C4-2B (cell line): ENCODE measurements around the gene ADGRB3.

ENCODE experiments used
- CTCF ChIP-seq: fragments of 450-650 bp; conservative IDR thresholded peaks from 2 replicates; pipeline ENCODE4 v1.5.1; 2017; ENCODE audit warnings: mild to moderate bottlenecking
- ZFX ChIP-seq: fragments of 450-650 bp; IDR thresholded peaks from 2 replicates; pipeline ENCODE4 v1.6.1; 2017

DNA sequence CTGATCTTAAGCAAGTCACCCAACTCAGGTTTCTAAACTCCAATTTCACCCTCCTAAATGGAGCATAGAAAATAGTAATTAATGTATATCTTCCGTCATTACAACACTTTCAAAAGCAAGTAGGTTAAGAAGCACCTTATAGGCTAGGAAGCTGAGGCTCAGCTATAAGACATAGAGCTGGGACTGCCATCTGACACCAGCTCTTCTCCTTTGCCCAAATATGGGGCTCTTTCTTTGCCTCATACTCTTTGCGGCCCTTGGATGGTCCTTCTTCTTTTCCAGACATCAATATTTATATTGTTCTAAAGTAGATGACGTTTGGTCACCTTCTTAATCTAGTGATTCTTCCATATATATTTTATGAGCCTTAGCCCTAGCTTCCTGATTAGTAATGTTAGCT, 748.5 kb downstream of the ADGRB3 start:
- TF ChIP-seq CTCF (no peak), ZFX (no peak)
